Measurements from ENCODE around the gene MND1.
"Not testable (repeated sequence)": the region's sequence is repeated elsewhere in the genome, so short reads cannot be mapped to it uniquely, and the experiment has no call there.

The MND1 gene

DNA sequence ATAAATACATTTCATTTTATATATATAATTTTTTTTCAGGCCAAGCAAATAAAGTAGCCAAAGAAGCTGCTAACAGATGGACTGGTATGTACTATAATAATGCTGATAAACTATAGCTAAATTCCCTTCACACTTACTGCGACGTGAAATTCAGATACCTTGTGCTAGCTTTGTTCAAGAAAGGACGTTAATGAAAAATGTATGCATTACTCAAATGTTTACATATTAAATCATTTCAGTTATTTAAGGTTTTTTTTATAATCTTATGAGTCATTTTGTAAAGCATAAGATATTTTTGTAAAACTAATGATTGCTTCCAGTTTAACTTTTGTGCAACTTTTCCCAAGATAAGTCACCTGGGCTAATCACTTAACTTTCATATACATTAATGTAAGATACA is 64.4 kb downstream of the MND1 start:
- DNase-seq = no peak

DNA sequence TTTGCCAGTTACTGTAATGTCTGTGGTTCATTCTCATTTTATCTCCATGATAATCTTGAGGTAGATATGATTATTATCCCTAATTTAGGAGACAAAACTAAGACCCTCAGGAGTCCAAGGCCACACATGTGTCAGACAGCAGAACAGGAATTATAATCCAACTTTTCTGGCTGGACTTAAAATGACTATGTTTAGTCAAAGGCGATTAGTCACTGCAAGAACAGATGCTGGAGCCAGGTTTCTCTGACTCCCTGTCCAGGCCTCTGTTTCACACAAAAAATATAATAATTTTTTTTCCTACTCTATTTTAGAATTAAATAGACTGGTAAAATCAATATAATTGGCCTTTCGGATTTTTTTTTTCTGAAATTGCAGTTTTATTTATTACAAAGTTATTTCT is 64.9 kb downstream of the MND1 start:
- no peak for DNase-seq

DNA sequence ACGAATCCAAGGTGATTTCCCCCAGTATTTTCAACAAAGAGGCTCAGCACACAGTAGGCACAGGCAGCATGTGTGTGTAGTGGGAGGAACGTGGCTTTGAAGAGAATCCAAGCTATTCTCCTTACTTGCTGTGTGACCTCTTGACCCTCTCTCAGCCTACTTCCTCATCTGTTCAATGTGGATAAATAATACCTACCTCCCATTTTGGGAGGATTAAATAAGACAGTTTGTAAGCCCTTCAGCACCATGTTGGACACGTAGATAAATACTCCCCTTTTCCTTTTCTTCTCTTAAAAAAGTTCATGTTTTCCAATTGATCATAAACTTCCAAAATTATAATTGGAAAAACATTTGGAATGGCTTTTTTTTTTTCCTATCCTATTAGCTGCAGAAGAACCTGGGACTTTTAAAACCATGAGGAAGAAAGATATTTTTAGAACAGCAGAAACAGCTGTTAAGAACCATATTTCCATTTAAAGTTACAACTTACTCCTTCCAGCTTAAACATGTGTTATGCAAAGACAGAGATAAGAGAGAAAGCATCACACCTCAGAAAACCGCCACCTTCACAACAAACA is 65.5 kb downstream of the MND1 start:
- no peak for DNase-seq

DNA sequence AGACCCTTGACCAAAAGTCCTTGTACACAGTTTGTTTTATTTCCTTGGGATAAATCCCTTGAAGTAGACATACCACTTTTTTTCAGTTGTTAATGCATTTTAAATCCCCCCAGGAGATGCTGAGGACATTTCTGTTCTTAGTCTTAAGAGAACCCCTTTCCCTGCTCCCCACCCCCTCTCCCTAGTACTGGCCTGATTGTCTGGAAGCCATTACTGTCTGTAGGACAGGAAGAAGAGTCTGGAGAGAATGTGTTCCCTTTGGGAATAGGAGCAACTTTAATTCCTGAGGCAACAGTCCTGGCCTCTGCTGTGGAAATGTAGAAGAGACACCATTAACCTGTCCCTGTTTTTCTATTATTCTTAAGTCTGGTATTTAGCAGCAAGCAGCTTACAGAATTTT is 69.4 kb downstream of the MND1 start:
- no peak for DNase-seq

DNA sequence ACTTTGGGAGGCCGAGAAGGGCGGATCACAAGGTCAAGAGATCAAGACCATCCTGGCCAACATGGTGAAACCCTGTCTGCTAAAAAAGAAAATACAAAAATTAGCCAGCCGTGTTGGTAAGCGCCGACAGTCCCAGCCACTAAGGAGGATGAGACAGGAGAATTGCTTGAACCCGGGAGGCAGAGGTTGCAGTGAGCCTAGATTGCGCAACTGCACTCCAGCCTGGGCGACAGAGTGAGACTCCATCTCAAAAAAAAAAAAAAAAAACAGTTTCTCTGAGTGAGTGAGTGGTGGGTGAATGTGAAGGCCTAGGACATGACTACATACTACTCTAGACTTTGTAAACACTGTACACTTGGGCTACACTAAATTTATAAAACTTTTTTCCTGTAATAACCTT is 72.0 kb downstream of the MND1 start:
- DNase-seq = not testable (repeated sequence)

DNA sequence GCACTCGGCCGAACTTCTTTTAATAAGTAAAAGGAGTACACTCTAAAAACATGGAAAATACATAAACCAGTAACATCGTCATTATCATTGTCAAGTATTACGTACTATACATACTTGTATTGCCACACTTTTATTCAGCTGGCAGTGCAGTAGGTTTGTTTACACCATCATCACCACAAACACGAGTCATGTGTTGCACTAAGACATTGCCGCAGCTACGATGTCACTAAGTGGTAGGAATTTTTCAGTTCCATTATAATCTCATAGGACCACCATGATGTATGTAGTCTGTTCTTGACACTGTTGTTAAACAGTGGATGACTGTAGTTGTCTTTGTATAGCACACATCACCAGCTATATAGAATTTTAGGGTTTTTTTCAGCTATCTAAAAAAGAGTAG is 73.6 kb downstream of the MND1 start:
- DNase-seq = no peak

DNA sequence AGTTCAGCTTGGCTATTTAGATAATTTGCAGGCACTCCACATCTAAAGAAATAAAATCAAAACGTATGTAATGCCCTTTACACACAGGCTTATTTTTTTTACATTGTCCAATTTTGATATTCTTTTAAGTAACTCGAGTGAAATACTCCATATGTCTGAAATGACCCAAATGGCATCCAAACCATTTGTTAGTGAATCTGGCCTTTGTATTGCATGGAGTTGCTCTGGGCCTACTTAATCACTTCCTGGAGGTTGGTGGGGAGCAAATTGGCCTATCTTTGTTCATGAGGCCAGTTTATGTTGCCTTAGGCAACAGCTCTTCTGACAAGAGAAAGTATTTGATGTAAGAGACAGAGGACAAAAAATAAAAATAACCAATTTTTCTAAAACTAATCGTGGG is 74.1 kb downstream of the MND1 start:
- no peak for DNase-seq

DNA sequence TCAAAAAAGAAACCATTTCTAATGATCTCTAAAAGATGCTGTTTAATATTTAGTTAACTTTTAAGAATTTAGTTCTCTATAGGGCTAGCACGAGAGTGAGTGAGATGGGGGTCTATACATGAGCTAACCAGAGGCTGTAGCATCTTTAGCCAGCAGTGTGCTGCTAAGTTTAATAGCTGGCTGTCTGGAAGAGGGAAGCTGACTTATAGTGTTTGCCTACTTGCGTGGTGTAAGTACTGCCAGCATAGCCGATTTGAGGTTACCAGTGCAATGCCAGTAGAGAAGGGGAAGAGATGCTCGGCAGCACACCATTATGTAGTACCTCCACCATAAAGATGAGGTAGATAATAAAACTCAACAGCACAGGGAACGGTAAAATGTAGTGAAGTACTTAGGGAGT is 74.5 kb downstream of the MND1 start:
- no peak for DNase-seq

DNA sequence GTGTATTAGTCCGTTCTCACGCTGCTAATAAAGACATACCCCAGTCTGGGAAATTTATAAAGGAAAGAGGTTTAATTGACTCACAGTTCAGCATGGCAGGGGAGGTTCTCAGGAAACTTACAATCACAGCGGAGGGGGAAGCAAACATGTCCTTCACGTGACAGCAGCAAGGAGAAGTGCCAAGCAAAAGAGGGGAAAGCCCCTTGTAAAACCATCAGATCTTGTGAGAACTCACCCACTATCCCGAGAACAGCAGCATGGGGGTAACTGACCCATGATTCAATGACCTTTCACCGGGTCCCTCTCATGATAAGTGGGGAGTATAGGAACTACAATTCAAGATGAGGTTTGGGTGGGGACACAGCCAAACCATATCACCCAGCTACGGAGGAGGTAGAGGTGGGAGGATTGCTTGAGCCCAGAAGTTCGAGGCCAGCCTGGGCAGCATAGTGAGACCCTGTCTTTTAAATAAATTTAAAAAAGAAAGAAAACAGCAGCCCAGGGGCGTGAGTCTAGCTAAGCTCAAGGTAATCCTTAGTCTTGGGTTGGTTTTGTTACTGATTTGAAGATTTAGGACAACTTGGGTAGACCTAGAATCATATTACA is 75.3 kb downstream of the MND1 start:
- no peak for DNase-seq

DNA sequence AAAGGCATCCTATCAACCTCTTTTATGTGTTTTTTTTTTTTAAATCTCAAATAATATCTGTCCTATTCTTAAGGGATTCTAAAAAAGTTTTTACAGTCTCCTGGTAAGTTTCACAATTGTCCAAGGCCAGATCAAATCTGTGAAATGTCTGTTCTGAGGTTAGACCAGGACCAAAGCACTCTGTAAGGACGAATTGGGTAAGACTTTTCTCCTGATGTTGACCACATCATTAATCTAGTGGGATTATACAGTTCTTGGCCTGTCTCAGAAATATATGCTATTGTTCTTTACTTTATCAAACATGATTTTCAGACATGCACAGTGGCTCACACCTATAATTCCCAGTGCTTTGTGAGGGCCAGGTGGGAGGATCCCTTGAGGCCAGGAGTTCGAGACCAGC is 75.9 kb downstream of the MND1 start:
- DNase-seq = no peak

DNA sequence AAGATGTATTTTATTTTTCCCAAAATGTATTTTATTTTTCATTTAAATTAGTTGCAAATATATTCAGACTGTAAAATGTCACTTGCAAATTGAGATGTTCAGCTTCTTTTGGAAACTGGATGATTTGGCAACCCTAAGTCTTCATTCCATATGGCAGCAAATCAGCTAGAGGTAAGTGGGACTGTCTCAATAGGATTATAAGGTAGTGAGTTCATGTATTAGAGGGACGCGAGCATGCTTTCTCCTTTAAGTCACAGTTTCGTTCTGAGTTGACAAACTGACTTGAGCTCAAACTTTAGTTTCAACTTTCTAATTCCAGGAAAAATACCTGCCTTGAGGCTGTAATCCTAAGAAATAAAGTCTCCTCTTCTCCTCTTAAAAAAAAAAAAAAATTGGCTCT is 77.5 kb downstream of the MND1 start:
- DNase-seq = no peak

DNA sequence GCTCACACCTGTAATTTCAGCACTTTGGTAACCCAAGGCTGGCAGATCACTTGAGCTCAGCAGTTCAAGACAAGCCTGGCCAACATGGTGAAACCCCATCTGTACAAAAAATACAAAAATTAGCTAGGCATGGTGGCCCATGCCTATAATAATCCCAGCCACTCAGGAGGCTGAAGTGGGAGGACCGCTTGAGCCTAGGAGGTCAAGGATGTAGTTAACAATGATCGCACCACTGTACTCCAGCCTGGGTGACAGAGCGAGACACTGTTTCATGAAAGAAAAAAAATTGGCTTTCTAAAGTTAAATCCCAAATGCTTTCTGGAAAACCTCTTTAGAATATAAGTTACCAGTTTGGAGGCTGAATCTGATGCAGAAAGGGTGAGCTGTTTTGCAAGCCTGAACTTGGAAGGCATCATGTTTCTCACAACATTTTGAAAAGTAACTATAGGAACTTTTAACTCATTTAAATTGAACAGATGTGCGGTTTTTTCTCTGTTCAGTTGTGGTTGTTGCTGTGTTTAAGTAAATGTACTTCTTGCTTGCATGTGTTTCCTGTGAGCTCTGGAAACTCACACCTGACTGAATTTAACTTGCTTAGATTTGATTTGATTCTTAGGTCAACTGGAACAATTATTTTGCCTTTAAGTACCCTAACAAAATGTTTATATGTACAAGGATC is 81.9 kb downstream of the MND1 start:
- DNase-seq = no peak

DNA sequence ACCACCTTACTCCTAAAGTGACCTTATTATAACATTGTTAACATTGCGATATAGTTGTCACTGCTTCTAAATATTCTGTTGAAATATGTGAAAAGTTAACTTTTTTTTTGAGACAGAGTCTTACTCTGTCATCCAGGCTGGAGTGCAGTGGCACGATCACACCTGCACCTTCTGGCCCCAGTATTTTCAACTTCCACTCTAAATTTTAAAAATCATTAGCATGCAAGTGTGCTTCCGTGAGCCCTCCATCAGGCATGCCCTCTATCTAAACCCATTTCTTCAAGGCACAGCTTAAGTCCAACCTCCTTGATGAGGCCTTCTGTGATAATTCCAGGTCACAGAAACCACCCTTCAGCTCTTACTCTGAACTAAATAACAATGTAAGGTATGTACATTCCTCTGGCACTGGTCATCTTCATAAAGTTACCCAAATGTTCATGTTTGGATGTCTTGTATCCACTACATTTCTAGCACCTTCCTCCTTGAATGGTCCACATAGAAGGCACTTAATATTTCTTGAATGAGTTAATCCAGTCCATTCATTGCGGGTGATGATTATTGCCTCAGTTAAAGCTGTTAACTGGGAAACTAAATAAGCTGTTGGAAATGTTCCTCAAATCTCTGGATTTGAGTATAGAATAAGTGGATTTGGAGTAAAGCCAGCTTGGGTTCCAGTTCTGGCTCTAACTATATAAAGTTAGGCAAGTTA is 83.0 kb downstream of the MND1 start:
- DNase-seq = no peak

DNA sequence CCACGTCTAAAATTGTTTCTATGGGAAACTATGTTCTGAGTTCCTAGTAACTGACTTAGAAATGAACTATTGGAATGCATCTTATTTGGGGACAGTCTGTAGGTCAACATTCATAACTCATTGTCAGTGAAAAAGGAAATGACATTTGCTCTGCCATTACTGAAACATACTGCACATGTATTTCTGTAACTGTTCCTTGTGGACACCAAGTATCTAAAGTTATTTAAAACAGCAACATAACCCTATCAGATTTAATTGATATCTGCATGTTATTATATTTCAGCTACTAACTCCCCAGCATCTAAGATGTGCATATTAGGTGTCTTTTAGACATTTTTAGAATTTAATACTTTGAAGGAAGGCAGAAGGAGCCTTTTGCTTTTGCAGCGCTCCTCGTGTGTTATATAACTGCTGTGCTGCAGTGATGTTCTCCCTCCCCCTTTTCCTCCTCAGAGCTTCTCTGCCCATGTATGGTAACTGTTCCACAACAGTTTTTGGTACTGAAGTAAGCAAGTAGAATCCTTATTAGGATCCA is 84.5 kb downstream of the MND1 start:
- no peak for DNase-seq

DNA sequence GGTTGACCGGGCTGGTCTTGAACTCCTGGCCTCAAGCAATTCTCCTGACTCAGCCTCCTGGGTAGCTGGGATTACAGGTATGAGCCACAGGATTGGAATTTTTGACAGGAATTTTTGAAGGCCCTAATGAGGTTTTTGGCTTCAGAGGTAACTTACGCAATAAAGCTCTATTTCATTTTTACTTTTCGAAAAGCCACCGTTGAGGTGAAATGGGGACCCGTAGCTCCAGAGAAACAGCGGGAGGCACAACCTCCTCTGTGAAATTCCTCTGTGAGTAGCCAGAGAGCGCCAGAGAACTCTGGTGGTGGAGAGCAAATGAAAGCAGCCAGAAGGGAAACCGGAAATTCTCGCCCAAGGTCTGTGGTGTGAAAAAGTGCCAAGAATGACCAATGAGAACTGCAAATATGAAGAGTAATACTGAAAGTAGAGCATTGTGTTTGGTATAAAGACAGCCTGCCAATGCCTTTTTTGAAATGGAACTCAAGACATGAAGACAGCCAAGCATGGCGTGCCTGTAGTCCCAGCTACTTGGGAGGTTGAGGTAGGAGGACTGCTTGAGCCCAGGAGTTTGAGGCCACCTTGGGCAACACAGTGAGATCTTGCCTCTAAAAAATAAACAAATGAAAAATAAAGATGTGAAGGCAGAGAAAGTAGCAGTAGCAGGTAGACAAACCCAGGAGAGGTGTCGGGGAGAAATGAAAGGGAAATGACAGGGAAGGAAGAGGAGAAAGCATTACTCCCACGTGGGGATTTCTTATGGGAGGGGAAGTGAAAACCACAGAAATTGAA is 88.7 kb downstream of the MND1 start:
- DNase-seq = no peak

DNA sequence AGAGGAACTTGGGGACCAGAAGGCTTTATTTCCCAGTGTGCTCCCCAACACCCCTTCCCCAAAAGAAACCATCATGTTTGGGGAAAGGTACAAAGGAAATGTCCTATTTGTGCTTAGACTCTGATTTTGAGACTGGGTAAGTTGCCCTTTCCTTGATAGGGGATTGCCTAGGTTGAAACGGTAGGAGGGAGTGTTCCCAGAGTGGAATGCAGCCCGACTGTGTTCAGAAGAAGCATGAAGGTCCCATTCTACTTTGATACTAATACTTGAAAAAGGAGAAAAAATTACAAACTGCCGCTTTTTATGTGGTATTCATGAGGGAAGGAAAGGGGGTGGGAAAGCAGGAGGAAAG is 89.2 kb downstream of the MND1 start:
- no peak for DNase-seq

DNA sequence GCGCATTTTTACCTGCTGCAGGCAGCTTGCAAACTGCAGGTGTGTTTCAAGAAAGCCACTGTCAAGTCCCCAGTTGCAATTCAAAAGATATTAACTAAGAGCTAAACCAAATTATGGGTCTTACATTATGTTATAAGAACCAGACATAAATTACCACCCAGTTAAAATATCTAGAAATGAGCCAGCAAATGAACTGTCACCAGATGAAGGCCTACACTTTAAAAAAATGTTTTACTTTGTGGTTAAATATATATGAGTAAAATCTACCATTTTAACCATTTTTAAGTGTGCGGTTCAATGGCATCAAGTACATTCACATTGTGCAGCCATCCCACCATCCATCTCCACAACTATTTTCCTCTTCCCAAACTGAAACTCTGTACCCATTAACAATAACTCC is 89.7 kb downstream of the MND1 start:
- no peak for DNase-seq

DNA sequence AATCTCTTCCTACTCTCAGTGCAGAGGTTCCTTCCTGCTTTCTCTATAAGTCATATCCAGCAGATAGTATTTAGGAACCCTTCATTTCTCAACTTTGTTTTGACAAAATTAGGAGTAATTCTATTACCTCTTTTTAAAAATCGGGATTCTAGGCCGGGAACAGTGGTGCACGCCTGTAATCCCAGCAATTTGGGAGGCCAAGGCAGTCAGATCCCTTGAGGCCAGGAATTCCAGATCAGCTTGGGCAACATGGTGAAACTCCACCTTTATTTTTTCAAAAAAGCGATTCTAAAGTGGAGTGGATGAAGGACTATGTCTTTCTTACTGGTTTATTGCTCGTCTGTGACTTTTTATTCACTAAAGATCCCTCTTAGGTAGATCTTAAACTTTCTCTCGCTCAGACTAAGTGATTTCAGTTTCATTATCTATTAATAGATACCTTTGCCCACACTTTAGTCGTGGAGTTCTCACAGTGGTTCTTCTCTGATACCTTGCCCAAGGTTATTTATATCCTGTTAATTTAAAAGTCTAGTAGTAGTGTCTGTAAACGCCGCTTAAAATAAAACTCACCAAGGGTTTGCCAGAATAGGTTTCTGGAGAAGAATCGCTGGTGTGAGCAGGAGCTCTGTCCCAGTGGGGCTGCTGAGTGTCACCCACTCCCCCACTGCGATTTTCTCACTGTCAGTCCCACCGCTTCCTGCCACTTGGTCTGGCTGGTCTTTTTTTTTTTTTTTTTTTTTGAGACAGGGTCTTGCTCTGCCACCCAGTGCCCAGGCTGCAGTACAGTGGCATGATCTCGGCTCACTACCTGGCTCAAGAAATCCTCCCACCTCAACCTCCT is 94.6 kb downstream of the MND1 start:
- DNase-seq = no peak

DNA sequence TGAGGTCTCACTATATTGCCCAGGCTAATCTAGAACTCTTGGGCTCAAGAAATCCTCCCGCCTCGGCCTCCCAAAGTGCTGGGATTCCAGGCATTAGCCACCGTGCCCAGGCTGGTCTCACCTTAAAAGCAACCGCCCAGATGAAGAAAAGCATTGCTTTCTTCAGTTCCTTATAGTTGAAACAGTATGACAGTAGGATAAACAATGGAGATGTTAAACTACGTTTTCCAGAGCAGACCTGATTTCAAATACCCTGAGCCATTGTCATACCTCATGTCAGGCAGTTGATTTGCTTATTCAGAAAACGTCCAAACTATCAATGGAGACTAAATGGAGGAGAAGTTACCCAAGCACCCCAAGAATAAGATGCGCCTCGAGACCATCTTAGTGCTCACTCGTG is 95.3 kb downstream of the MND1 start:
- no peak for DNase-seq

DNA sequence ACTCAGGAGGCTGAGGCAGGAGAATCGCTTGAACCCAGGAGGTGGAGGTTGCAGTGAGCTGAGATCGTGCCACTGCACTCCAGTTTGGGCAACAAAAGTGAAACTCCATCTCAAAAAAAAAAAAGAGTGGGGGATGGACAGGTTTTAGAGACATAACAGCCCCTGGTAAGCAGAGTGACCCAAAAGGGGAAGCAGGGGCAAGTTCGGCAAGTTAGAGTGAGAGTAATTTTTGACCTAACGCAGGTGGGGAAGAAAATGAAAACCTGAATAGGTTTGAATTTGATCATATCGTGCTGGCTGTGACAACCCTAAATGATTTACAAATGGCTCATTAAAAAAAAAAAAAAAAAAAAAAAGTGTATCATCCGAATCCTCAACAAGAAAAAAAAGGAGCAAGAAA is 96.0 kb downstream of the MND1 start:
- no peak for DNase-seq

DNA sequence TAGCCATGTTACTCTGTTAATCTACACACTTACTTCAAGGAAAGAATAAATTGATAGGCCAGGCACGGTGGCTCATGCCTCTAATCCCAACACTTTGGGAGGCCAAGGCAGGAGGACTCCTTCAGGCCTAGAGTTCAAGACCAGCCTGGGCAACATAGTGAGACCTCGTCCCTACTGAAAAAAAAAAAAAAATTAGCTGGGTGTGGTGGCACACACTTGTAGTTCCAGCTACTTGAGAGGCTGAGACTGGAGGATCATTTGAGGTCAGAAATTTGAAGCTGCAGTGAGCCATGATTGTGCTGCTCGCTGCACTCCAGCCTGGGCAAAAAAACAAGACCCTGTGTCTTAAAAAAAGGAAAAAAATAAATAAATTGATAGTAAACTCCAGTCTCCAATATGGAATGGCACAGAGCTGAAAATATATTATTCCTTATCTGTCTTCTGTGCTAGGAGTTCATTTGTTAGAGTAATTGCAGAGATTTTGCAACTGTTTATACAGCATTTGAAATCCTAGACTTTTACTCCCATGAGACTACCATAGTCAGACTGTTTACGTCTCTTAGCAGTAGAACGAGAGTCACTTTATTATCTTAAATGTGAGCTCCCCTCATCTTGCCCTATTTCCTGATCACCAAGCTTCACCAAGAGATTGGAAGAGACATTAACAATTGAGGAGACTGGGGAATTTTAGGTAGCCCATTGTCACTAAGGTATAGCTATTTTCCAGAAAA is 102.9 kb downstream of the MND1 start:
- no peak for DNase-seq

Measured in cortex of kidney (tissue), 1 donor.